ENCODE data around the gene IQCH.
"Not testable (repeated sequence)": the region's sequence is repeated elsewhere in the genome, so short reads cannot be mapped to it uniquely, and the experiment has no call there.

IQCH gene
- total RNA-seq, result 0.94 reads per million

DNA sequence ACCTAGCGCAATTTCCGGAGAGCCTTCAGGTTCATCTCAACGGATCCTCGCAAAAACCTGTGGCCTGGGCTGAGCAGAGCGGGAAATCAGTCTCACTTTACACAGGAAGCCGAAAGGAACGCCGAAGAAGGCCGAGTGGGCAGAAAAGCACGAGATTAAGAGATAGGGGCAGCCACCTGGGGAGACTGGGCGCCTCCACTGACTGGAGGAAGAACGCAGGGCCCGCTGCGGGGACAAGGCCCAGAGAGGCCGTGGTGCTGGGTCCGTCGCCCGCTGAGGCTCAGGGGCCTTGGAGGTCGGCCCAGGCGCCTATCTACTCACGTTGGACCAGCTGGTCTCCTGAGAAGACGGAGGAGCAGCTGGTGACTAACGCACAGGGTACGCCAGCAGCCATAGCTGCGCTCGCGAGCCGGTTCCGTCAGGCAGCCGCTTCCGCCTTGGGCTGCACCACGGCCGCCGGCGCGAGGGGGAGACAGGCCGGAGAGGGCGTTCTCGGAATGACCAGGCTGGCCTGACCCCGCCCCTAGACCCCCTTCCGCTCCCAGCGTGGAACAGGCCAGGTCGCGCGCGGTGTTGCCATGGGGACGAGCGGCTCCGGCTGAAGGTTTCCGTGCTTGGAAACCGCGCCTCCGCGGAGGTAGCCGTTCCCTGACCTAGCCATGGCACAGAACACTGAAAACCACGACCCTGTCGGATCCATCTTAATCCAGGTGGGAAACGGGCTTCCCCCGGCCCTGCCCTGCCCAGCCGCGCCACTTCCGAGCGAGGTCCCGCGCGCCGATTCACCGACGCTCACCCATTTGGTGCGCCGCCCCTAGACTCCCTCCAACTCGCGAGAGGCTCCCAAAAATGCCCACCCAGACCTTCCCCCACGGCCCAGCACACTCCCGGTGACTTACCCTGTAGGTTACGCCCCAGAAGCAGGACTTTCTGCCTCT is at the start of gene IQCH, which contains the start of gene AAGAB:
Gene IQCH (plus strand): TSS at position 549 of the 938 bp plus-strand sequence. CDS start 111 bp downstream, at position 660.
Gene AAGAB (minus strand): TSS at position 424 of the 938 bp plus-strand sequence. CDS start 30 bp downstream, at position 394.
- peak; percentile 91 for DNase-seq

DNA sequence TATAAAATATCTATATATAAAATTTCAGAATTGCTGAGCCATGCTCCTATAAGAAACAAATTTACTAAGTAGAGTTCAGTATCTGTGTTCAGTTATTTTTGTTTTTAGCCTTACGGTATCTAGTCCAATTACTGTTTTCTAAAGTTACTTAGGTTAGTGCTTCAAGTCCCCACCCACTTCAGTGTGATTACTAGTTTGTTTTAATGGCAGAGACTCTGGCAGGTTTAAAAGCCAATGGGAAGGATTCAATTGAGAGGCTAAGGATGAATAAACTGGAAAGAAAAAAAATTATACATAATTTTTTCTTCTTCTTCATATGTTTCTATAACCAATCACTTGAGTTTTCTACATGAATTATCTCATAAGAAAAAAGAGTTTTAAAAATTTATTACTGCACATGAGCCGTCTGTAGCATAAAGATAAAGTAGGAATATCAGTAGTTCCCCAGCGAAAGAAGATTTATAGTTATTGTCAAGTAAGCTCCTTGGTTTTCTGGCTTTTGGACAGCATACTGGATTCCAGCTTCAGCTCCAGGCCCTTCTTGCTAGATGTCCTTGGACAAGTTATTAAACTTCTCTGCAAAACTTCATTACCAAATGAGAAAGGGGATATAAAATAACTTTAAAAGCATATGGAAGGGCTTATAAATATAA is 46.9 kb upstream of the IQCH start:
- no peak for DNase-seq

DNA sequence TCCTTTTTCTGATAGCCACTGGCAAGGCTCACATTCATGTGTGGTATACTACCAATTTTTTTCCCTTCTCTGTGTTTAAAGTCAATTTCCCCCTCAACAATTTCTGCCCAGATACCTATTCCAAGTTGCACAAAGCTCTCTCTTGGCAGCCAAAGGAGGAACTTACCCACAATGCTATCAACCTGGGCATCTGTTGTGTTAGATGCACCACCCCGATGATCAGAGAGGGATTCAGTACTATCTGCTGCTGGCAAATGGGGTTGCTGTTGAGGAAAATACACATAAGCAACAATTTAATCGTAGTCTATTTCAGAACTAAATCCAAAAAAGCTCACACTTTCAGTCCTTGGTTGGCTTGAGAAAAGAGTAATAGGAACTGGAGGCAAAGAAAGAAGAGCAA is 46.2 kb upstream of the IQCH start:
- no peak for DNase-seq

DNA sequence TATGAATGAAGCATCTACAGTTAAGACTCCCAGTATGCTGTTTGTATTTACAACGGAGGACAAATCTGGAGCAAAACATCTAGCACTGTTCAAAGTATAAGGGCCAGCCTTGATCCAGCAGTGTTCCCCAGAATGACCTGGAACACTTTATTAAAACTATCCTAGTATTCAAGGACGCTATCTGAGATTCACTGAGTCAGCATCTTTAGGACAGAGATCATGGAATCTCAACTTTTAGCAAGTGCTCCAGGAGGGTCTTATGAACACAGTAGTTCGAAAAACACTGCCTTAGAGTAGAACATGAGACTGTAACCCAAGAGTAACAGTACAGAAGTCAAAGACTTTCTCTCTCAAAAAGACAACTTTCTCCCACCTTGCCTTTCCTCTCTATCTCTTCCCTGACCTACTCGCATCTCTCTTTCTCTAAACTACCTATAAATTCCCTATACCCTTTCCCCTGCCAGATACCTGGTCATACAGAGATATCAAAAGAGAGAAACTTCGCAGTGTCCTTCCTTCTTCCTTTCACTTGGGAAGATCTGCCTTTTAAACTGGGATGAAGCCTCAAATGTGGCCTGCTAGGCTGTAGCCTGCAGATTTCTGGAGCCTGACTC is 43.9 kb upstream of the IQCH start:
- no peak for DNase-seq

DNA sequence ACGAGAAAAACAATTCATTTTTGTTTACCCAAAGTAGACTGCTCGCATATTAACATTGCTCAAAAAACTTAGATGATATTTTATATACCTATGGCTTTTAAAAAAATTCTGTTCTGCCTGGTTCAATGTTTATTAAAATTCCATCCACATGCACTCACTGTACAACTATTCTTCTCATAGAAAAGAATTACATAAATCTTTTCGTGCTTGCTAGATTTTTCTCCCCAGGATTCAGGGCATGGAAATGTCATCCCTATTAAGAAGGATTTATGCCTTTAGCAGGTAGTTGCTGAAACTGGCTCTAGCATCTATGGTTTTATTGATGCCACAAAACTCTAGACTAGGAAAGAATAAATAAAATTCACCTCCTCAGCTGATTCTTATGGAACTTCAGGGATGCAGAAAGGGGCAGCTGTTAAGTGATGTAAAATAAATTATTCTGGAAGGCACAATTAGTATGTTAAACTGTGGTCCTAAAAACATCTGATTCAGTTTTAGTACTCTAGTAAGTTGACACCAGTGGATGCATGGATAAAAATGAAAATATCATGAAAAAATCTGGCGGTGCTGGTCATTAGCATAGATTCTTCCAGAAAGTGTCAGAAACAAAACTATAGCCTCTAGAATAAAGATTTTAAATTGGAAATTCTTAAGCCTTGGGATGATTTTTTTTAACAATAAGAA is 41.8 kb upstream of the IQCH start:
- DNase-seq, result no peak

DNA sequence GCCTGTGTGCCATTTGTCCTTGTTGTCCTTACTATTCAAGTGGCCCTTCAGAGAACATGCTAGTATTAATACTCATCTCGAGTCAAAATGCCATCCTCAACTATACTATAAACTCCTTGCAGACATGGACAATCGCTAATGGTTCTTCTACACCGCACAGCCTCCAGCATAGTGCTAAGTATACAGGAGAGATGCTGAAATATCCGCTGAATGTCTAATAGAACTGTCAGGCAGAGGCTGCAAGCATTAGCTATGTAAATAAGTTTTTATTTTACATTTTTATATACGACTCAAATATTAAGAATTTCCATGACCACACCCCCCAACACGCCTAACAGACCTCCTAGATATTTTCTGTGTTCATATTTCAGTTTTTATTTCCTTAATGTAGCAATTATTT is 39.5 kb upstream of the IQCH start:
- no peak for DNase-seq

DNA sequence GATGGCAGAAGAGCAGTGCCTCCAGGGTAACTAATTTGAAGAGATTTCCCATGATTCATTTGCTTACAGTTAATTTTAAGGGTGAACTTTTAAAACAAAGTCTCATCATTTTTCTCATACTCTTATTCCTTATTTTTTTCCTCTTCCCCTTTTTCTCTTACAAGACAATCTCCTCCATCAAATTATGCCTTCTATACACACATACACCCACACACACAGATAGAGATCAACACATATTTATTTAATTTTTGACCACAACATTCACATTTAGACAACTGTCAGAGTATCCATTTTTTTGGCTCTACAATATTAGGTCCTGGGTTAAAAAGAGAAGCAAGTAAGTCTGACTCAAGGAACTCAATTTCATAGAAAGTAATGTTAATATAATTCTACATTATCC is 37.7 kb upstream of the IQCH start:
- DNase-seq, result no peak

DNA sequence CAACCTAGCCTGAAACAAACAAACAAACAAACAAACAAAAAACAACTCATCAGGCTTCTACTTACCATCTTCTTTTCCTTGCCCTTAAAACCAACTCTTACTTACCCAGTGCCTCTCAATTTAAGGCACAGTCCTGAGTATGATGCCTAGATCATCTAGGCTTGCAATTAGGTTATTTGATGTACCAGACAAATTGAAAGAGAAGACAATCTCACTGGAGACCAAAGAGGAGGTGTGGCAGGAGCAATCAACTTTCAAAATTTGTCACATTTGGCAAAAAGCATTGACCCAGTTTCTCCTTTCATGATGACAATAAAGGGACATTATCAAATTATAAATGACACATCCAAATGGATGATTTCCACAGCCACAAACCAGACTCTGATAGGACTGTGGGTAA is 36.2 kb upstream of the IQCH start:
- DNase-seq, result no peak

DNA sequence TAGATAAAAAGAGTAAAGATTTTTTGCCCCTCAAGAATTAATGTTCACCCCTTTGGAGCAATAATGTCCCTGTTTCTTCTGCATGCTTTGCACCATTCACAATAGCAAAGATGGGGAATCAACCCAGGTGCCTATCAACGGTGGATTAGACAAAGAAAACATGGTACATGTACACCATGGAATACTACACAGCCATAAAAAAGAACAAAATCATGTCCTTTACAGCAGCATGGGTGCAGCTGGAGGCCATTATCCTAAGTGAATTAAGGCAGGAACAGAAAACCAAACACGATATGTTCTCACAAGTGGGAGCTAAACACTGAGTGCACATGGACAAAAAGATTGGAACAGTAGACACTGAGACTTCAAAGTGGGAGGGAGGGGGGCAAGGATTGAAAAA is 35.3 kb upstream of the IQCH start:
- DNase-seq, result no peak

DNA sequence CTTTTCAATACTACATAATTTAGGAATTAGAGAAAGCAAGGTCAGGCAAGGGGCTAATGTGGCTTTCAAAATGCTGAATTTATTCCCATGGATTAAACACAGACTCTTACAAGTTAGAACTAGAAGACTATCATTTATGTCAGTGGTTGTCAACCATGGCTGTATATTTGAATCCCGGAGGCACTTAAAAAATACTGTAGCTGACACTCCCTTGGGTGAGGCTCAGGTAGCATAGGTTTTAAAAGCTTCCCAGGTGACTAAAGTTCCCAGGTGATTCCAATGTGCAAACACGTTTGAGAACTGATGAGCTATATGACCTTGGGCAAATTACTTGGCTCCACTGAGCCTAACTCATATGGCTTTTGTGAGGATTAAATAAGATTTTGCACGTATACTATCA is 29.7 kb upstream of the IQCH start:
- DNase-seq, result no peak

DNA sequence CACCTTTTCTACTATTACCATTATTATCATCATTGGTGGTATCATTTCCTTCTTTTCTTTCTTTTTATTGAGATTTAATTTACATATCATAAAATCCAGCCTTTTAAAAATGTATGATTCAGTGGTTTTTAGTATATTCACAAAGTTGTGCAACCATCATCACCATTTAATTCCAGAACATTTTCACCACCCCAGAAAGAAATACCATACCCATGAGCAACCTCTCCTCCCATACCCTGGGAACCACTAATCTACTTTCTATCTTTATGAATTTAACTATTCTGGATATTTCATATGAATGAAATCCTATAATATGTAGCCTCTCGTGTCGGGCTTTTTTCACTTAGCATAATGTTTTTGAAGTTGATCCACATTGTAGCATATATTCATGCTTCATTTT is 29.2 kb upstream of the IQCH start:
- DNase-seq, result no peak

DNA sequence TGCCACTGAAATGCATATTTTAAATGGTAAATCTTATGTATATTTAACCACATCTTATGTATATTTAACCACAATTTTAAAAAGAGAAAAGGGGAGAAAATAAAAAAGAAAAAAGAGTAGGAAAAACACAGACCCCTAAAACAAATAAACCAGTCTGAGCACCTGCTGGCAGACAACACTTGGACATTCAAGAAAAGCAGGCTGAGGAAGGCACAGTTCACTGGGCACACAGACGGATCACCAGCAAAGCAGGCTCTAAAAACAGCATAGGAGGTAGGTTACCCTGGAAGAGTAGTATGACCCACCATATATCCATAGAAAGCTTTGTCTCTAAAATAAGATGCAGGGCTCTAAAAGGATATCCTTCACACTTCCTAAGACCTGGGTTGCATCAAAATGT is 27.2 kb upstream of the IQCH start:
- DNase-seq, result no peak

DNA sequence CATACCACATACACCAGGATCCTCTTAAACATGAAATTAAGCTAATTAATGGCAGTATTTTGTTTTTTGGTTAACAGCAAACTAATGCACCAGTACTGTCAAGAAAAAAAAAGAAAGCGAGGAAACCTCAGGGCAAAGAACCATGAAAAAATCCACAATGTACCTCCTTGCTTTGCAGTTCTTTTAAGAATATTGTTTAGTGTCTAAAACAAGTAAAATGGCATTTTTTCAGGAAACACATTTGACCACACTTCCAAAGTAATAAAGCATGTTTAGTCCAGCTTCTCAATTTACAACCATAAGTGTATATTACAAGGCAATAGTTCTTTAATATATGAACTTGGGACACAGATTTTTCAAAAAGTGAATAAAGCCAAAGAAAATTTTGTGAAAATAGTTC is 26.7 kb upstream of the IQCH start:
- DNase-seq, result no peak

DNA sequence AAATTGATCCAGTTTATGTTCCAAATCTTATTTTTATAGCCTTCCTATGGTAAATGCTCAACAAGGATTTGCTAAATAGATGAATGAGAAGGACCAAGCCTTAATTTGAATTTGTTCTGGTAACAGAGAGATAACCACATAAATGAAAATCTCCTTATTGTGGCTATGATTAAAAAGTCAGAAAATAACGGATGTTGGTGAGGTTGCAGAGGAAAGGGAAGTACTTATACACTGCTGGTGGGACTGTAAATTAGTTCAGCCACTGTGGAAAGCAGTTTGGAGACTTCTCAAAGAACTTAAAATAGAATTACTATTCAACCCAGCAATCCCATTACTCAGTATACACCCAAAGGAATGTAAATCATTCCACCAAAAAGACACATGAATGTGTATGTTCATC is 26.3 kb upstream of the IQCH start:
- no peak for DNase-seq

DNA sequence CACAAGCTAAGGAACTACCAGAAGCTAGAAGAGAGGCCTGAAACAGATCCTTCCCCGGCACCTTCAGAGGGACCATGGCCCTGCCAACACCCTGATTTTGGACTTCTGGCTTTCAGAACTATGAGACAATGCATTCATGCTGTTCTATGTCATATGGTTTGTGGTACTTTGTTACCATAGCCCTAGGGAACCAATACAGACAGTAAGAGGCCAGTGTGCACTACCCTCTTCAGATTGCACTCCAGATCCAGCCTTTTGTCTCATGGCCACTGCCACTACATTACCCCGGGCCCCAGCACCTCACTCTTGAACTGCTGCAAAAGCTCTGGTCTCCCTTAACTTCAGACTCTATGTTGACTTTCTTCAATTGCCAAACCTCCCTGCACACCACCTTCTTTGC is 24.1 kb upstream of the IQCH start:
- DNase-seq, result no peak

DNA sequence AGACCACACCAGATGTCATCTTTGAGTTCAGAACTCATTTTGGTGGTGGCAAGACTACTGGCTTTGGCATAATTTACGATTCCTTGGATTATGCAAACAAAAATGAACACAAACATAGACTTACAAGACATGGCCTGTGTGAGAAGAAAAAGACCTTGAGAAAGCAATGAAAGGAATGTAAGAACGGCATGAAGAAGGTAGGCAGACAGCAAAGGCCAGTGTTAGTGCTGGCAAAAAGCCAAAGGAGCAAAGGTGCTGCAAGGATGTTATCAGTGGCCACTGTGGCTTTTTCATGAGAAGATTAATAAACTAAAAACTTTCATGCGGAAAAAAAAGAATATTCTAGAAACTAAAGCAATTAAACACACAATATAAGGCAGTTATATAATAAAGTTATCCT is 22.0 kb upstream of the IQCH start:
- no peak for DNase-seq

DNA sequence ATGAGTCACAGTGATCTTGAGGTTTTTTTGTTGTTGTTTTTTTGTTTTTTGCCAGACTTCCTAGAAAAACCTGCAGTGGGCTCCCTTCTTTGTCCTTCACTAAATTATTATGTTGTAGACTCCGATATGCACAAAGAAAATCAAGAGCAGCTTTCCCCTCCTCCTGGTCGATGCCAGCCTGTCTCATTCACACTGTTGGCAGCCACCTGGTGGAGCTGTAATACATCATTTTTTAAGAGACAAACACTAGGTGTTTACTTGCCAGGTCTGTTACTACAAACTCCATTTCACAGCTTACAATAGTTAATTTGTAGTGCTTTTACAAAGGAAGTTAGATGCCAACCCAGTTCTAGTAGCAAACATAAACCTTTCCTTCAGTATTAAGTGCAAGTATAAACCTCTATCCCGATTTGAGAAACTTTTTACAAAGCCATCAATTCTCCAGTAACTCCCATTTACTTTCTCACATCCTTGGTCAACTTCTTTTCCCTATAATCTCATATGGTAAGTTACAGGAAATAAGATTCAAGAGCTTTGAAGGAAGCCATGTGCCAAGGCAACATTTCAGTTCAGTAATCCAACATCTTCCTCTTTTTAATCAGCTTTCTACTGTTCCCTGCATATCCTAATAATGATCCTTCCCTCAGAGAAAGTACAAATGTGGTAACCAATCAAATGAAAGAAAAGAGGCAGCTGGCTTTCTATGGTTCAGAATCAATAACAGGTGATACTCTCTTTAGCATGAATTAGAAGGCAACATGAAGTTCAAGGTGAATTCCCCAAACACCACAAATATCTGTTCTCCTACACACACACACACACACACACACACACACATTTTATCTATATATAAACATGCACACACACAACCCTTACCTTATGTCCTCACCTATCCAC is 14.1 kb upstream of the IQCH start:
- DNase-seq, result peak; percentile 6

DNA sequence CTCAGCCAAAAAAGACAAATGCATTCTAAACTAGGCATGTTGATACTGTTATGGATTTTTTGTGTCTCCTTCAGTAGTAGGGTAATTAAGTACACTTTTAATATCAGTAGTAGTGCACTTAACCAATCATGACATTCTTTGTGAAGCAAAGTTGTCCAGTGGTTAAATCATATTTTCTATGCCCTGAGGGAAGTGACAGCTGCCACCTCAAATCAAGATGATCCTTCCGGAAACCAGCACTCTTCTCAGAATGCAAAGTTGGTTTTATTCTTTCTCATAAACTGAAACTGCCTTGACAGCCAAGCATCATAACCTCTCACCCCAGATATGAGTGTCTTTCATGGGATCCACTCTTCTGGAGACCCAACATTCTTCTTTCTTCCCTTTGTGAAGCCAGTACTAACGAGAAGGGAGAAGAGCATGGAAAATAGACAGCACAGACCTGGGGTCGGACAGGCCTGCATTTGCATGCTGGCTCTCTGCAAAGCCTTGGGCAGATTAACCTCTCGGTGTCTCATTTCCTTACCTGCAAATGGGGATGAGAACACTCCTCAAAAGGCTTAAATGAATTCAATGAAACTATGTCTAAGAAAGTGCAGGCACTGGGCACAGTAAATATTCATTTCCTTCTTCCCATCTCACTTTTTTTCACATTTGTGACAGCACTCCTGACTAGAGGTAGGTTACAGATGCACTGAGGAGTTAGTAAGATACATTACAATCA is 13.3 kb upstream of the IQCH start:
- no peak for DNase-seq

DNA sequence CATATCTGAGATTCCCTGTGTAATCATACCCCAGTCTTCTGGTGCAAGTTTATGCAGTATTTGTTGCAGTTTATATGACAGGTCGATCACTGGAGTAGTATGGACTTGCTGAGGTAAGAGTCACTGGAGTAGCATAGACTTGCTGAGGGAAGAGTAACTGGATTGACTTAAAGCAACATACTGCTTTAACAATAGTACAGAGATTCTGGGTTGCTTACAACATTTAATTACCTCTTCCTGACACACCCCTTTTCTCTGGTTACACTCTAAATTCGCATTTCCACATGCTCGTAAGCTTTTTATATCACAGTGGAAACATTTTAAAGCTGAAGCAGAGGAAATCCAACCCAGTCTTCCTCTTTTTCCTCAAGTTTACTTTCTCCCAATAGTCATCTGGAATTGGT is 11.9 kb upstream of the IQCH start:
- DNase-seq, result no peak

DNA sequence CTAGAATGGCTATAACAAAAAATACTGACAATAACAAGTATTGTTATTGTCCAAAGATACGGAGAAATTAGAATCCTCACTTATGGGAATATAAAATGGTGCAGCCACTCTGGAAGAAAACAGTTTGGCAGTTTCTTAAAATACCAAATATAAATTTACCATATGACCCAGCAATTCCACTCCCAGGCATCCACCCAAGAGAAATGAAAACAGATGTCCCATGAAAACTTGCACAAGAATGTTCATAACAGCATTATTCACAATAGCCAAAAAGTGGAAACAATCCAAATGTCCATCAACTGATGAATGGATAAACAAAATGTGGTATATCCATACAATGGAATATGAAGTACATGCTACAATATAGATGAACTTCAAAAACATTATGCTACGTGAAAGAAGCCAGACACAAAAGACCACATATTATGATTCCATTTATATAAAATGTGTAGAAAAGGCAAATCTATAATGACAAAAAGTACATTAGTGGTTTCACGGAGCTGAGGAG is 9.6 kb upstream of the IQCH start:
- no peak for DNase-seq

DNA sequence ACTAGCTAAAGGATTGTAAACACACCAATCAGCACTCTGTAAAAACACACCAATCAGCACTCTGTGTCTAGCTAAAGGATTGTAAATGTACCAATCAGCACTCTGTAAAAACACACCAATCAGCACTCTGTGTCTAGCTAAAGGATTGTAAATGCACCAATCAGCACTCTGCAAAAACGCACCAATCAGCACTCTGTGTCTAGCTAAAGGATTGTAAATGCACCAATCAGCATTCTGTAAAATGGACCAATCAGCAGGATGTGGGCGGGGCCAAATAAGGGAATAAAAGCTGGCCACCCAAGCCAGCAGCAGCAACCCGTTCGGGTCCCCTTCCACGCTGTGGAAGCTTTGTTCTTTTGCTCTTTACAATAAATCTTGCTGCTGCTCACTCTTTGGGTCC is 8.0 kb upstream of the IQCH start:
- DNase-seq, result not testable (repeated sequence)

Data from effector CD4-positive, alpha-beta T cell (primary cell).